HUES64 (cell line): ENCODE results near the gene SGK1.
A peak's percentile ranks its signal among the peaks of the same experiment; 100 is the strongest.
"Not testable (repeated sequence)": the region's sequence is repeated elsewhere in the genome, so short reads cannot be mapped to it uniquely, and the experiment has no call there.

Source experiments
- H3K27ac ChIP-seq: 2 replicates; pipeline ENCODE4 v1.7.0; 2013; ENCODE audit warnings: low read depth, low read length, inconsistent platforms
- H3K27me3 ChIP-seq: 2 replicates; pipeline ENCODE4 v1.6.1; 2013; ENCODE audit warnings: mild to moderate bottlenecking, low read length; ENCODE audit not compliant: insufficient read depth
- H3K36me3 ChIP-seq: 2 replicates; pipeline ENCODE4 v1.6.1; 2013; ENCODE audit warnings: mild to moderate bottlenecking, low read length; ENCODE audit not compliant: insufficient read depth
- H3K4me1 ChIP-seq: 2 replicates; pipeline ENCODE4 v1.6.1; 2013; ENCODE audit warnings: mild to moderate bottlenecking, low read length, moderate library complexity; ENCODE audit not compliant: insufficient read depth
- H3K4me3 ChIP-seq: 2 replicates; pipeline ENCODE4 v1.5.1; 2013; ENCODE audit warnings: mild to moderate bottlenecking, low read length, moderate library complexity
- H3K9ac ChIP-seq: 2 replicates; pipeline ENCODE4 v1.6.1; 2013; ENCODE audit warnings: mild to moderate bottlenecking, low read depth, low read length
- H3K9me3 ChIP-seq: 2 replicates; pipeline ENCODE4 v1.6.1; 2013; ENCODE audit warnings: low read depth, low read length; ENCODE audit not compliant: insufficient read depth
- WGBS: fragments of 150-250, 120-280 bp; methylation state at CpG from one replicate; pipeline ENCODE4 v1.1.7; 2013; ENCODE audit warnings: missing lambda C conversion rate; 5-methylcytosine and 5-hydroxymethylcytosine counted together

SGK1 gene

GRCh38 chr6:134326192-134326591, 8.3 kb upstream of the SGK1 start:
- not testable (repeated sequence) for H3K36me3 ChIP-seq, H3K27me3 ChIP-seq, H3K9me3 ChIP-seq, H3K4me3 ChIP-seq, H3K4me1 ChIP-seq, H3K27ac ChIP-seq, H3K9ac ChIP-seq
- WGBS = 95% methylated on average over 4 of the region's 4 CpGs

- H3K4me3 ChIP-seq = no peak overlapping the region
- 96% methylated on average over 4 of the region's 4 CpGs for WGBS
- no peak overlapping the region for H3K9ac ChIP-seq
- no peak overlapping the region for H3K27ac ChIP-seq
- H3K36me3 ChIP-seq = no peaks in the 10 kb centered on the region
- H3K9me3 ChIP-seq = no peaks in the 10 kb centered on the region
- H3K4me1 ChIP-seq = no peaks in the 10 kb centered on the region
- H3K27me3 ChIP-seq = no peaks in the 10 kb centered on the region
Observed at GRCh38 chr6:134324766-134325165, 6.9 kb upstream of the SGK1 start.

GRCh38 chr6:134324141-134324540, 6.2 kb upstream of the SGK1 start:
- WGBS = 74% methylated on average over 5 of the region's 5 CpGs
- H3K9ac ChIP-seq = no peak overlapping the region

GRCh38 chr6:134323698-134324097, 5.8 kb upstream of the SGK1 start:
- Histone ChIP-seq H3K4me3 (no peak overlapping the region), H3K27me3 (peaks cover 4% of the 10 kb centered on the region; the same call in 1 of the 2 replicates), H3K9me3 (no peaks in the 10 kb centered on the region), H3K36me3 (no peaks in the 10 kb centered on the region), H3K4me1 (no peaks in the 10 kb centered on the region), H3K27ac (no peak overlapping the region), H3K9ac (no peak overlapping the region)
- 60% methylated on average over 2 of the region's 2 CpGs for WGBS

More at GRCh38 chr6:134324141-134324540, 6.2 kb upstream of the SGK1 start:
- Histone ChIP-seq H3K4me1 (no peaks in the 10 kb centered on the region), H3K36me3 (no peaks in the 10 kb centered on the region), H3K9me3 (no peaks in the 10 kb centered on the region), H3K4me3 (no peak overlapping the region), H3K27ac (no peak overlapping the region), H3K27me3 (no peaks in the 10 kb centered on the region; the same call in 1 of the 2 replicates)

- no CpG with 5 or more reads among the region's 1 CpG for WGBS
- Histone ChIP-seq H3K9me3 (no peaks in the 10 kb centered on the region), H3K4me1 (peaks cover 3% of the 10 kb centered on the region; the same call in 1 of the 2 replicates), H3K27ac (no peak overlapping the region), H3K9ac (no peak overlapping the region), H3K4me3 (no peak overlapping the region), H3K36me3 (no peaks in the 10 kb centered on the region), H3K27me3 (peaks cover 8% of the 10 kb centered on the region)
Observed at GRCh38 chr6:134323294-134323693, 5.4 kb upstream of the SGK1 start.

GRCh38 chr6:134322216-134322615, 4.3 kb upstream of the SGK1 start:
- 100% methylated on average over 1 of the region's 2 CpGs for WGBS

GRCh38 chr6:134321246-134321645, 3.3 kb upstream of the SGK1 start:
- WGBS = 92% methylated on average over 3 of the region's 3 CpGs
- H3K9ac ChIP-seq = no peak overlapping the region

More at GRCh38 chr6:134322216-134322615, 4.3 kb upstream of the SGK1 start:
- peaks cover 19% of the 10 kb centered on the region for H3K27me3 ChIP-seq
- H3K27ac ChIP-seq = no peak overlapping the region
- H3K9me3 ChIP-seq = no peaks in the 10 kb centered on the region
- H3K9ac ChIP-seq = no peak overlapping the region
- peaks cover 7% of the 10 kb centered on the region for H3K4me1 ChIP-seq
- no peak overlapping the region for H3K4me3 ChIP-seq
- no peaks in the 10 kb centered on the region for H3K36me3 ChIP-seq

GRCh38 chr6:134319686-134320085, 1.8 kb upstream of the SGK1 start:
- H3K36me3 ChIP-seq, H3K9ac ChIP-seq, H3K9me3 ChIP-seq, H3K4me3 ChIP-seq, H3K27ac ChIP-seq: not testable (repeated sequence)
- H3K4me1 ChIP-seq = peaks cover 22% of the 10 kb centered on the region
- 100% methylated on average over 1 of the region's 2 CpGs for WGBS
- H3K27me3 ChIP-seq = peaks cover 21% of the 10 kb centered on the region

More at GRCh38 chr6:134321246-134321645, 3.3 kb upstream of the SGK1 start:
- no peaks in the 10 kb centered on the region for H3K9me3 ChIP-seq
- H3K27ac ChIP-seq = no peak overlapping the region
- H3K4me1 ChIP-seq = peaks cover 17% of the 10 kb centered on the region
- no peaks in the 10 kb centered on the region for H3K36me3 ChIP-seq
- H3K4me3 ChIP-seq = no peak overlapping the region
- H3K27me3 ChIP-seq = peaks cover 21% of the 10 kb centered on the region

GRCh38 chr6:134318974-134319281, 1.0 kb upstream of the SGK1 start:
- Histone ChIP-seq H3K36me3 (no peaks in the 10 kb centered on the region), H3K27ac (no peak overlapping the region), H3K9me3 (no peaks in the 10 kb centered on the region), H3K27me3 (peaks cover 21% of the 10 kb centered on the region), H3K4me3 (no peak overlapping the region), H3K9ac (no peak overlapping the region), H3K4me1 (peaks cover 22% of the 10 kb centered on the region)
- no CpG with 5 or more reads among the region's 1 CpG for WGBS

- no peaks in the 10 kb centered on the region for H3K9me3 ChIP-seq
- H3K4me1 ChIP-seq = peaks cover 22% of the 10 kb centered on the region
- whole genome bisulfite sequencing = 70% methylated on average over 5 of the region's 8 CpGs
- H3K27ac ChIP-seq = no peak overlapping the region
- peak overlapping the region; percentile 64 for H3K4me3 ChIP-seq
- peaks cover 21% of the 10 kb centered on the region for H3K27me3 ChIP-seq
- no peaks in the 10 kb centered on the region for H3K36me3 ChIP-seq
- H3K9ac ChIP-seq = no peak overlapping the region
Observed at GRCh38 chr6:134318236-134318973, 493 bp upstream of the SGK1 start.

- H3K9me3 ChIP-seq = no peaks in the 10 kb centered on the region
- H3K9ac ChIP-seq = no peak overlapping the region
- 27% methylated on average over 6 of the region's 6 CpGs for WGBS
- H3K27ac ChIP-seq = no peak overlapping the region
- H3K27me3 ChIP-seq = peaks cover 21% of the 10 kb centered on the region
- H3K4me1 ChIP-seq = peaks cover 26% of the 10 kb centered on the region
- no peaks in the 10 kb centered on the region for H3K36me3 ChIP-seq
- peak overlapping the region; percentile 64 for H3K4me3 ChIP-seq
Observed at GRCh38 chr6:134316733-134317431, 1.0 kb downstream of the SGK1 start.
